Neural progenitor cell (in vitro differentiated cells): ENCODE measurements around the gene ZFPM1. TPM values are rescaled to one million over a fixed set of nuclear protein-coding genes. Genes with fewer than 3 reads are reported as not detected.

Source experiments
- DNase-seq: peaks from one replicate; pipeline ENCODE4 v3.0.0-alpha.2; 2016; ENCODE audit warnings: low spot score
- H2AFZ ChIP-seq: fragments of 200-600 bp; sonication (generic); replicated peaks from 2 replicates; pipeline ENCODE4 v1.6.1; 2016; ENCODE audit warnings: antibody characterized with exemption
- H3F3A ChIP-seq: fragments of 200-600 bp; sonication (generic); 2 replicates; pipeline ENCODE4 v1.6.1; 2016; ENCODE audit warnings: antibody characterized with exemption, low read depth
- H3K27ac ChIP-seq: fragments of 200-600 bp; sonication (generic); 2 replicates; pipeline ENCODE4 v1.5.1; 2016; ENCODE audit warnings: mild to moderate bottlenecking
- H3K27me3 ChIP-seq: fragments of 200-600 bp; sonication (generic); 2 replicates; pipeline ENCODE4 v1.6.1; 2016; ENCODE audit warnings: mild to moderate bottlenecking, moderate library complexity
- H3K36me3 ChIP-seq: fragments of 200-600 bp; sonication (generic); 2 replicates; pipeline ENCODE4 v1.5.1; 2016
- H3K4me1 ChIP-seq: fragments of 200-600 bp; sonication (generic); 2 replicates; pipeline ENCODE4 v1.6.1; 2016; ENCODE audit warnings: mixed run types
- H3K4me2 ChIP-seq: fragments of 200-600 bp; sonication (generic); 2 replicates; pipeline ENCODE4 v1.6.1; 2016
- H3K4me3 ChIP-seq: fragments of 200-600 bp; sonication (generic); 2 replicates; pipeline ENCODE4 v1.5.1; 2016
- H3K79me2 ChIP-seq: fragments of 200-600 bp; sonication (generic); 2 replicates; pipeline ENCODE4 v1.6.1; 2016; ENCODE audit warnings: low read depth
- H3K9ac ChIP-seq: fragments of 200-600 bp; sonication (generic); 2 replicates; pipeline ENCODE4 v1.6.1; 2016
- H3K9me3 ChIP-seq: fragments of 200-600 bp; sonication (generic); 2 replicates; pipeline ENCODE4 v1.5.1; 2016; ENCODE audit warnings: low read depth
- H4K20me1 ChIP-seq: fragments of 200-600 bp; sonication (generic); 2 replicates; pipeline ENCODE4 v1.6.1; 2016; ENCODE audit warnings: low read depth
- H3K27ac Mint-ChIP-seq: 3 replicates; pipeline ENCODE4 v1.8.0; 2021; ENCODE audit warnings: mixed read lengths
- H3K27me3 Mint-ChIP-seq: 2 replicates; pipeline ENCODE4 v1.8.0; 2022; ENCODE audit warnings: low read depth, mild to moderate bottlenecking, inconsistent platforms, moderate library complexity, mixed read lengths; ENCODE audit not compliant: insufficient read depth
- H3K36me3 Mint-ChIP-seq: 3 replicates; pipeline ENCODE4 v1.8.0; 2021; ENCODE audit warnings: mixed read lengths
- H3K4me1 Mint-ChIP-seq: 3 replicates; pipeline ENCODE4 v1.8.0; 2021; ENCODE audit warnings: mixed read lengths
- H3K4me3 Mint-ChIP-seq: 3 replicates; pipeline ENCODE4 v1.8.0; 2021; ENCODE audit warnings: mild to moderate bottlenecking, moderate library complexity, mixed read lengths
- H3K9me3 Mint-ChIP-seq: 3 replicates; pipeline ENCODE4 v1.8.0; 2020; ENCODE audit warnings: mixed read lengths
- CTCF ChIP-seq: fragments of 200-600 bp; sonication (generic); IDR thresholded peaks from 2 replicates; pipeline ENCODE4 v1.5.1; 2017; ENCODE audit warnings: antibody characterized with exemption, mild to moderate bottlenecking
- EZH2 ChIP-seq: fragments of 200-600 bp; sonication (generic); IDR thresholded peaks from 2 replicates; pipeline ENCODE4 v1.6.1; 2017; ENCODE audit warnings: antibody characterized with exemption, mild to moderate bottlenecking, moderate library complexity
- EZH2phosphoT487 ChIP-seq: fragments of 200-600 bp; sonication (generic); IDR thresholded peaks from 2 replicates; pipeline ENCODE4 v1.6.1; 2017; ENCODE audit warnings: antibody characterized with exemption
- total RNA-seq: library from RNA; depleted of rRNA; stranded (reverse); fragments of >200 nt; gene quantifications from 2 replicates; pipeline ENCODE4 v1.2.3, GENCODE V29; 2015; ENCODE audit warnings: low replicate concordance

Gene ZFPM1
- total RNA-seq, 1 donor from 2014 or later = 0.36 TPM

- Mint-ChIP-seq H3K4me3 (peak overlapping the region; percentile 83), H3K4me1 (peaks cover 18% of the 10 kb centered on the region), H3K27me3 (peaks cover 7% of the 10 kb centered on the region), H3K9me3 (no peaks in the 10 kb centered on the region), H3K27ac (no peak overlapping the region), H3K36me3 (peaks cover 3% of the 10 kb centered on the region)
- no peak for DNase-seq
- Histone ChIP-seq H3K9ac (no peak overlapping the region), H3K4me1 (peaks cover 11% of the 10 kb centered on the region), H4K20me1 (peaks cover 15% of the 10 kb centered on the region), H3K9me3 (no peaks in the 10 kb centered on the region), H3K79me2 (peaks cover 9% of the 10 kb centered on the region), H3K27ac (no peak overlapping the region), H3F3A (no peaks in the 10 kb centered on the region), H2AFZ (no peak overlapping the region), H3K27me3 (peaks cover 3% of the 10 kb centered on the region), H3K4me3 (peak overlapping the region; percentile 49), H3K36me3 (no peaks in the 10 kb centered on the region), H3K4me2 (peak overlapping the region; percentile 84)
- no peak for TF ChIP-seq EZH2
- TF ChIP-seq CTCF = no peak
- no peak for TF ChIP-seq EZH2phosphoT487
Measured at GRCh38 chr16:88535191-88535856, 82.2 kb downstream of the ZFPM1 start.

GRCh38 chr16:88535857-88536222, 82.8 kb downstream of the ZFPM1 start:
- H3K36me3 Mint-ChIP-seq = peaks cover 3% of the 10 kb centered on the region
- H3K27ac ChIP-seq = no peak overlapping the region
- no peaks in the 10 kb centered on the region for H3K9me3 Mint-ChIP-seq
- H3K4me2 ChIP-seq = no peak overlapping the region
- peaks cover 11% of the 10 kb centered on the region for H3K4me1 ChIP-seq
- peak overlapping the region; percentile 83 for H3K4me3 Mint-ChIP-seq
- H3K27me3 ChIP-seq = peaks cover 3% of the 10 kb centered on the region
- H2AFZ ChIP-seq = no peak overlapping the region
- no peak overlapping the region for H3K4me3 ChIP-seq
- TF ChIP-seq EZH2phosphoT487 (no peak), EZH2 (no peak), CTCF (no peak)
- peaks cover 15% of the 10 kb centered on the region for H4K20me1 ChIP-seq
- H3K9ac ChIP-seq = no peak overlapping the region
- DNase-seq = no peak
- H3K36me3 ChIP-seq = no peaks in the 10 kb centered on the region
- no peaks in the 10 kb centered on the region for H3K9me3 ChIP-seq
- H3K4me1 Mint-ChIP-seq = peaks cover 18% of the 10 kb centered on the region
- peaks cover 7% of the 10 kb centered on the region for H3K27me3 Mint-ChIP-seq
- H3K27ac Mint-ChIP-seq = peak overlapping the region; percentile 72
- H3K79me2 ChIP-seq = peaks cover 9% of the 10 kb centered on the region
- H3F3A ChIP-seq = no peaks in the 10 kb centered on the region

GRCh38 chr16:88536510-88536909, 83.4 kb downstream of the ZFPM1 start:
- no peak overlapping the region for H2AFZ ChIP-seq
- H3K36me3 Mint-ChIP-seq = peaks cover 3% of the 10 kb centered on the region
- H3K4me1 Mint-ChIP-seq = peaks cover 16% of the 10 kb centered on the region
- no peak for TF ChIP-seq EZH2
- TF ChIP-seq EZH2phosphoT487 = no peak
- TF ChIP-seq CTCF = no peak
- peaks cover 3% of the 10 kb centered on the region for H3K27me3 ChIP-seq
- H3K9ac ChIP-seq = no peak overlapping the region
- H3K9me3 Mint-ChIP-seq = no peaks in the 10 kb centered on the region
- H3K4me1 ChIP-seq = peaks cover 11% of the 10 kb centered on the region
- peaks cover 9% of the 10 kb centered on the region for H3K79me2 ChIP-seq
- H3K9me3 ChIP-seq = no peaks in the 10 kb centered on the region
- no peak overlapping the region for H3K27ac ChIP-seq
- H3K4me2 ChIP-seq = no peak overlapping the region
- no peak for DNase-seq
- H3F3A ChIP-seq = no peaks in the 10 kb centered on the region
- peaks cover 15% of the 10 kb centered on the region for H4K20me1 ChIP-seq
- H3K4me3 ChIP-seq = no peak overlapping the region
- no peaks in the 10 kb centered on the region for H3K36me3 ChIP-seq
- no peak overlapping the region for H3K27ac Mint-ChIP-seq
- peaks cover 7% of the 10 kb centered on the region for H3K27me3 Mint-ChIP-seq
- peak overlapping the region; percentile 83 for H3K4me3 Mint-ChIP-seq
